Measurements from ENCODE around the gene ORC3. TPM values are rescaled to one million over a fixed set of nuclear protein-coding genes. Genes with fewer than 3 reads are reported as not detected.

ORC3 gene
- 103 and 117 TPM in 2 replicates for total RNA-seq (2013; cell fraction: nucleolus; rRNA removed)
- total RNA-seq (2014; rRNA removed) (28.7 and 35.7 TPM in 2 replicates), total RNA-seq (2014; rRNA removed; fragmentation: Illumina TruSeq; extraction: Trizol) (43.0 and 43.7 TPM in 2 replicates), total RNA-seq (2021) (27.2 and 28.4 TPM in 2 replicates), polyA plus RNA-seq (2011; rRNA removed) (58.9 and 89.9 TPM in 2 replicates), polyA plus RNA-seq (2014; fragmentation: Illumina TruSeq; extraction: Trizol) (50.3 and 58.2 TPM in 2 replicates), polyA plus RNA-seq (2014; fragmentation: Nextera tagmentation; extraction: Ambion mirVana) (10 to 100 TPM; 65.4 to 76.3 TPM), polyA plus RNA-seq (2014; rRNA removed) (22.2 and 29.2 TPM in 2 replicates), polyA plus RNA-seq (2016; fragmentation: Nextera tagmentation; extraction: Ambion mirVana) (10 to 100 TPM; 62.3 to 63.3 TPM), polyA minus RNA-seq (2011; rRNA and poly(A)+ RNA removed) (34.0 and 46.7 TPM in 2 replicates), Bru-seq, nascent RNA (percentile 74 among the genes with signal in this experiment), BruChase-seq, experiment 1, labeled RNA remaining after a 6-hour chase (percentile 68 among the genes with signal in this experiment), BruChase-seq, experiment 2, labeled RNA remaining after a 2-hour chase (percentile 71 among the genes with signal in this experiment)
- polyA plus RNA-seq (2011; ENCODE audit: low read depth), result 13.4 TPM
- polyA plus RNA-seq (2011; cell fraction: cytosol; rRNA removed), result 19.6 and 26.7 TPM in 2 replicates
- polyA plus RNA-seq (2011; cell fraction: nucleus; rRNA removed), result 29.6 and 33.9 TPM in 2 replicates
- 17.2 and 23.4 TPM in 2 replicates for polyA plus RNA-seq (2012)
- polyA minus RNA-seq (2011; cell fraction: cytosol; rRNA and poly(A)+ RNA removed), result 10.2 and 11.0 TPM in 2 replicates
- 24.2 and 34.3 TPM in 2 replicates for polyA minus RNA-seq (2011; cell fraction: nucleus; rRNA and poly(A)+ RNA removed)
- long read RNA-seq, experiment 1, transcript ORC3-201 (20 exons, 2,501 nt), result major isoform, 15 of 47 reads
- long read RNA-seq, experiment 1, transcript ORC3-202 (20 exons, 2,512 nt), result minor isoform, 11 of 47 reads
- long read RNA-seq, experiment 1, partial matches to known transcripts, result 11 of 47 reads
- long read RNA-seq, experiment 1, other reads (novel, unspliced or antisense), result 10 of 47 reads
- long read RNA-seq, experiment 2, transcript ORC3-201 (20 exons, 2,501 nt), result major isoform, 89 of 308 reads
- long read RNA-seq, experiment 2, transcript ORC3-202 (20 exons, 2,512 nt), result minor isoform, 73 of 308 reads
- long read RNA-seq, experiment 2, transcript ORC3-203 (4 exons, 471 nt), result minor isoform, 6 of 308 reads
- long read RNA-seq, experiment 2, partial matches to known transcripts, result 70 of 308 reads
- long read RNA-seq, experiment 2, other reads (novel, unspliced or antisense), result 69 of 308 reads

DNA sequence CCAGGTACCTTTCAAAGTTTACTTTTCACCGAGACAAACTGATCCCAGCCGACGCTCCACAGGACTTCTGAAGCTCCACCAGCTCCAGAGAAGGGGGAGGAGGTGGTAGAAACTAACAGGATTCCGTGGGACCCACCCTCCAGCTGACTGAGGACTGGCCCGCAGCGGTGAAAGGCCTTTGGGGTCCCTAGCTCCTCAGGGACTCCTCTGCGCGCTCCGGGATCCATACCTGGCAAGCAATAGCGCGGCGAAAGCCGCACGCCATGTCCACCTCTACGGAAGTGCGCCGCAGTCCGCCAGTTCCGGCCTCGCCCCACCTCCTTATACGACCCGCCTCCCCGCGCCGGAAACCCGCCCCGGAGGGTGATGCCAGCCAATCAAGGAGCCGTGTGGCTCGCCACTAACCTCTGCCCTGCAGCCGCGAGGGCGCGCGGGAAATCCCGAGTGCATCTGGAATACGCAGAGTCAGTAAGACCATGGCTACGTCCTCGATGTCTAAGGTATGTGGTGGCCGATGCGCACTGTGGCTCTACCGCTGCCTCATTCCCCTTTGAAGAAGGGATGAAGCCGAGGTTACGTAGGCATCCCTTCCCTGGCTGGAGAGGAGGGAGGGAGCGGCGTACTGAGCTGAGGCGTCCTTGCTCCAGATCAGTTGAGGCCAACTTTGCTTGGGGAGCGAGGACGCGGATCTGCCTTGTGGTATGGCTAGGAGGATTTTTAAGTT is at the start of gene ORC3, which contains the start of gene RARS2:
TSS of gene ORC3 (plus strand) at position 443 of the 724 bp plus-strand sequence. CDS start at position 477, 34 bp downstream.
TSS of gene RARS2 (minus strand) at position 295 of the 724 bp plus-strand sequence. CDS start at position 265, 30 bp downstream.
- H3K9me3 ChIP-seq (replicated peaks; ENCODE audit: control insufficient read depth, insufficient read depth, low read length), result no peaks in the 10 kb centered on the region
- SMC1A ChIA-PET (ENCODE audit: uncharacterized antibody, unreplicated experiment), result interaction anchor here (0.6 to 2.8 kb wide), 17 partner anchors 8 to 432 kb away, joined by 3 to 7 read pairs (median 3); no protein-coding TSS in a partner anchor
- peaks cover 3% of the 10 kb centered on the region; the same call in 1 of the 2 replicates for H3K4me1 ChIP-seq (ENCODE audit: control insufficient read depth, insufficient read depth, low read length)
- CTCF ChIA-PET, result interaction anchor here (2.9 kb wide), 1 partner anchor 16 kb away, joined by 12 read pairs; no protein-coding TSS in a partner anchor
- no peaks in the 10 kb centered on the region for H3K27me3 ChIP-seq (replicated peaks in 1 of 2; ENCODE audit: control insufficient read depth in 2 of 2, insufficient read depth in 2 of 2, low read length in 1 of 2)
- intact Hi-C loops (cut with micrococcal nuclease; ENCODE audit: unreplicated experiment) (loop anchor here (5.0 to 10.0 kb wide), 4 partner anchors 102 to 458 kb away; no protein-coding TSS in a partner anchor), in situ Hi-C loops (cut with MboI) (no loop called here)
- POLR2A ChIA-PET, result interaction anchor here (0.5 to 1.0 kb wide), 6 partner anchors 9 to 1320 kb away, joined by 3 to 8 read pairs (median 3); no protein-coding TSS in a partner anchor
- H3K4me2 ChIP-seq (ENCODE audit: control insufficient read depth, insufficient read depth), result peak within 1 kb of the TSS; percentile 98
- peak; percentile 81 for DNase-seq (ENCODE audit: low read depth, low spot score)
- peak within 1 kb of the TSS; percentile 87 for H3K27ac ChIP-seq (ENCODE audit: control insufficient read depth, insufficient read depth)
- RAD21 ChIA-PET (ENCODE audit: unreplicated experiment), result interaction anchor here (0.5 to 3.1 kb wide), 10 partner anchors 8 to 1280 kb away, joined by 3 to 10 read pairs (median 3); partner anchors contain the start of gene AKIRIN2
- peak within 1 kb of the TSS; percentile 91 for H2AFZ ChIP-seq (ENCODE audit: control insufficient read depth, low read depth, low read length)
- peak within 1 kb of the TSS; percentile 90 for H3K9ac ChIP-seq (ENCODE audit: control insufficient read depth, insufficient read depth, low read length)
- H3K36me3 ChIP-seq (ENCODE audit: control insufficient read depth in 2 of 2, insufficient read depth in 2 of 2, low read length in 1 of 2), result peaks cover 0 to 2% of the 10 kb centered on the region in 2 experiments; a peak in 1 of 4 replicates
- H3K4me3 ChIP-seq, result peak within 1 kb of the TSS; percentile 99
- BruUV-seq (replicated peaks), result no TSS peak
- peak; percentile 89 for FAIRE-seq
- WGBS (ENCODE audit: insufficient coverage, insufficient replicate concordance, low lambda C conversion rate, missing lambda C conversion rate), result under 1% methylated on average over 47 of the region's 49 CpGs
- peak; percentile 99 for ATAC-seq
- H3K79me2 ChIP-seq (ENCODE audit: control insufficient read depth, insufficient read depth, low read length), result peaks cover 73% of the 10 kb centered on the region
- no peaks in the 10 kb centered on the region for H4K20me1 ChIP-seq (ENCODE audit: control insufficient read depth, insufficient read depth)
- no peak for TF ChIP-seq KDM1A (IDR thresholded peaks at IDR 0.05; ENCODE audit: borderline replicate concordance)
- TF ChIP-seq MYB (IDR thresholded peaks at IDR 0.05; ENCODE audit: borderline replicate concordance, low read depth, low read length), result no peak
- TF ChIP-seq HSF1 (IDR thresholded peaks at IDR 0.05; ENCODE audit: low read depth, low read length), result no peak
- TF ChIP-seq PML (IDR thresholded peaks at IDR 0.05; ENCODE audit: low read length), result peak; percentile 97
- no peak for TF ChIP-seq WRNIP1 (IDR thresholded peaks at IDR 0.05; ENCODE audit: borderline replicate concordance, low read depth, low read length)
- TF ChIP-seq MTA3 (IDR thresholded peaks at IDR 0.05; ENCODE audit: borderline replicate concordance, low read length), result no peak; the same call in 1 of the 2 replicates
- TF ChIP-seq ATF3 (IDR thresholded peaks at IDR 0.05; ENCODE audit: borderline replicate concordance, extremely low read depth, low read depth, low read length), result no peak
- 0 out of 2 replicates have a peak, but pooled peaks have one; percentile 14 for TF ChIP-seq RFX5 (IDR thresholded peaks at IDR 0.05; ENCODE audit: low read depth, low read length)
- TF ChIP-seq PAX5 (IDR thresholded peaks at IDR 0.05; ENCODE audit: borderline replicate concordance, low read depth, low read length), result peak; percentile 22; the same call in 1 of the 2 replicates
- TF ChIP-seq STAT3 (IDR thresholded peaks at IDR 0.05; ENCODE audit: low read depth, low read length), result no peak
- TF ChIP-seq, protein P1, sequence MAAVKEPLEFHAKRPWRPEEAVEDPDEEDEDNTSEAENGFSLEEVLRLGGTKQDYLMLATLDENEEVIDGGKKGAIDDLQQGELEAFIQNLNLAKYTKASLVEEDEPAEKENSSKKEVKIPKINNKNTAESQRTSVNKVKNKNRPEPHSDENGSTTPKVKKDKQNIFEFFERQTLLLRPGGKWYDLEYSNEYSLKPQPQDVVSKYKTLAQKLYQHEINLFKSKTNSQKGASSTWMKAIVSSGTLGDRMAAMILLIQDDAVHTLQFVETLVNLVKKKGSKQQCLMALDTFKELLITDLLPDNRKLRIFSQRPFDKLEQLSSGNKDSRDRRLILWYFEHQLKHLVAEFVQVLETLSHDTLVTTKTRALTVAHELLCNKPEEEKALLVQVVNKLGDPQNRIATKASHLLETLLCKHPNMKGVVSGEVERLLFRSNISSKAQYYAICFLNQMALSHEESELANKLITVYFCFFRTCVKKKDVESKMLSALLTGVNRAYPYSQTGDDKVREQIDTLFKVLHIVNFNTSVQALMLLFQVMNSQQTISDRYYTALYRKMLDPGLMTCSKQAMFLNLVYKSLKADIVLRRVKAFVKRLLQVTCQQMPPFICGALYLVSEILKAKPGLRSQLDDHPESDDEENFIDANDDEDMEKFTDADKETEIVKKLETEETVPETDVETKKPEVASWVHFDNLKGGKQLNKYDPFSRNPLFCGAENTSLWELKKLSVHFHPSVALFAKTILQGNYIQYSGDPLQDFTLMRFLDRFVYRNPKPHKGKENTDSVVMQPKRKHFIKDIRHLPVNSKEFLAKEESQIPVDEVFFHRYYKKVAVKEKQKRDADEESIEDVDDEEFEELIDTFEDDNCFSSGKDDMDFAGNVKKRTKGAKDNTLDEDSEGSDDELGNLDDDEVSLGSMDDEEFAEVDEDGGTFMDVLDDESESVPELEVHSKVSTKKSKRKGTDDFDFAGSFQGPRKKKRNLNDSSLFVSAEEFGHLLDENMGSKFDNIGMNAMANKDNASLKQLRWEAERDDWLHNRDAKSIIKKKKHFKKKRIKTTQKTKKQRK (IDR thresholded peaks at IDR 0.05; ENCODE audit: low read depth, low read length), result 0 out of 2 replicates have a peak, but pooled peaks have one; percentile 33
- peak; percentile 63; the same call in 1 of the 2 replicates for TF ChIP-seq NBN (IDR thresholded peaks at IDR 0.05)
